Duodenal mucosa (tissue), 2 donors: Measurements from ENCODE around the gene PPP1R3A.

ENCODE experiments used
- H3K27ac ChIP-seq: one replicate; pipeline ENCODE4 v1.7.0; 2013; ENCODE audit warnings: low read depth, low read length
- H3K27me3 ChIP-seq, 2 donors: one replicate each; pipeline ENCODE4 v1.7.0; 2013; ENCODE audit warnings: low read length in 2 of 2, control low read depth in 1 of 2; ENCODE audit not compliant: insufficient read depth in 2 of 2, control insufficient read depth in 1 of 2
- H3K36me3 ChIP-seq, 2 donors: one replicate each; pipeline ENCODE4 v1.7.0; 2013; ENCODE audit warnings: low read length in 2 of 2, control low read depth in 1 of 2; ENCODE audit not compliant: insufficient read depth in 2 of 2, control insufficient read depth in 1 of 2
- H3K4me1 ChIP-seq, 2 donors: one replicate each; pipeline ENCODE4 v1.7.0; 2013; ENCODE audit warnings: low read length in 2 of 2, control low read depth in 1 of 2; ENCODE audit not compliant: insufficient read depth in 2 of 2, control insufficient read depth in 1 of 2
- H3K4me3 ChIP-seq, 2 donors: one replicate each; pipeline ENCODE4 v1.7.0; 2013; ENCODE audit warnings: low read length in 2 of 2, low read depth in 1 of 2
- H3K9ac ChIP-seq, 2 donors: one replicate each; pipeline ENCODE4 v1.7.0; 2013; ENCODE audit warnings: low read length in 2 of 2, low read depth in 1 of 2
- H3K9me3 ChIP-seq, 2 donors: one replicate each; pipeline ENCODE4 v1.7.0; 2013; ENCODE audit warnings: low read length in 2 of 2, control low read depth in 1 of 2; ENCODE audit not compliant: control insufficient read depth in 1 of 2

Gene PPP1R3A

GRCh38 chr7:113890331-113891030 is 28.3 kb downstream of the PPP1R3A start:
- H3K4me3 ChIP-seq: no peak overlapping the region
- H3K9me3 ChIP-seq: no peaks in the 10 kb centered on the region
- no peaks in the 10 kb centered on the region for H3K27me3 ChIP-seq
- no peaks in the 10 kb centered on the region for H3K36me3 ChIP-seq
- H3K27ac ChIP-seq: no peak overlapping the region
- H3K4me1 ChIP-seq: no peaks in the 10 kb centered on the region
- no peak overlapping the region for H3K9ac ChIP-seq

- no peak overlapping the region for H3K27ac ChIP-seq
- H3K36me3 ChIP-seq: no peaks in the 10 kb centered on the region
- H3K27me3 ChIP-seq: no peaks in the 10 kb centered on the region
- H3K9me3 ChIP-seq: no peaks in the 10 kb centered on the region
- no peak overlapping the region for H3K9ac ChIP-seq
- H3K4me1 ChIP-seq: no peaks in the 10 kb centered on the region
- no peak overlapping the region for H3K4me3 ChIP-seq
Measured at GRCh38 chr7:113883096-113883495, 35.7 kb downstream of the PPP1R3A start.

GRCh38 chr7:113880559-113880958 is 38.2 kb downstream of the PPP1R3A start:
- Histone ChIP-seq H3K9me3 (no peaks in the 10 kb centered on the region), H3K9ac (no peak overlapping the region), H3K36me3 (no peaks in the 10 kb centered on the region), H3K4me3 (no peak overlapping the region), H3K4me1 (no peaks in the 10 kb centered on the region), H3K27ac (no peak overlapping the region), H3K27me3 (no peaks in the 10 kb centered on the region)

- Histone ChIP-seq H3K27ac (no peak overlapping the region), H3K9ac (no peak overlapping the region), H3K27me3 (no peaks in the 10 kb centered on the region), H3K36me3 (no peaks in the 10 kb centered on the region), H3K4me1 (no peaks in the 10 kb centered on the region), H3K9me3 (no peaks in the 10 kb centered on the region), H3K4me3 (no peak overlapping the region)
Measured at GRCh38 chr7:113878394-113878992, 40.3 kb downstream of the PPP1R3A start.

GRCh38 chr7:113875224-113875623 is 43.6 kb downstream of the PPP1R3A start:
- no peak overlapping the region for H3K4me3 ChIP-seq
- H3K9me3 ChIP-seq: no peaks in the 10 kb centered on the region
- no peaks in the 10 kb centered on the region for H3K36me3 ChIP-seq
- no peak overlapping the region for H3K9ac ChIP-seq
- no peaks in the 10 kb centered on the region for H3K27me3 ChIP-seq
- no peaks in the 10 kb centered on the region for H3K4me1 ChIP-seq
- no peak overlapping the region for H3K27ac ChIP-seq

- Histone ChIP-seq H3K9ac (no peak overlapping the region), H3K9me3 (no peaks in the 10 kb centered on the region), H3K27me3 (no peaks in the 10 kb centered on the region), H3K4me3 (no peak overlapping the region), H3K36me3 (no peaks in the 10 kb centered on the region), H3K27ac (no peak overlapping the region), H3K4me1 (no peaks in the 10 kb centered on the region)
Measured at GRCh38 chr7:113873554-113874151, 45.2 kb downstream of the PPP1R3A start.

- Histone ChIP-seq H3K9ac (no peak overlapping the region), H3K27ac (no peak overlapping the region), H3K4me3 (no peak overlapping the region), H3K9me3 (no peaks in the 10 kb centered on the region), H3K4me1 (no peaks in the 10 kb centered on the region), H3K27me3 (no peaks in the 10 kb centered on the region), H3K36me3 (no peaks in the 10 kb centered on the region)
Measured at GRCh38 chr7:113872981-113873380, 45.8 kb downstream of the PPP1R3A start.

GRCh38 chr7:113867325-113867724 is 51.5 kb downstream of the PPP1R3A start:
- Histone ChIP-seq H3K27ac (no peak overlapping the region), H3K36me3 (no peaks in the 10 kb centered on the region), H3K9ac (no peak overlapping the region), H3K9me3 (no peaks in the 10 kb centered on the region), H3K4me3 (no peak overlapping the region), H3K4me1 (no peaks in the 10 kb centered on the region), H3K27me3 (no peaks in the 10 kb centered on the region)

- Histone ChIP-seq H3K27me3 (no peaks in the 10 kb centered on the region), H3K4me3 (no peak overlapping the region), H3K9me3 (no peaks in the 10 kb centered on the region), H3K36me3 (no peaks in the 10 kb centered on the region), H3K9ac (no peak overlapping the region), H3K4me1 (no peaks in the 10 kb centered on the region), H3K27ac (no peak overlapping the region)
Measured at GRCh38 chr7:113856010-113856409, 62.8 kb downstream of the PPP1R3A start.

GRCh38 chr7:113840954-113841353 is 77.9 kb downstream of the PPP1R3A start:
- H3K36me3 ChIP-seq: no peaks in the 10 kb centered on the region
- H3K9ac ChIP-seq: no peak overlapping the region
- H3K9me3 ChIP-seq: no peaks in the 10 kb centered on the region
- no peaks in the 10 kb centered on the region for H3K4me1 ChIP-seq
- no peaks in the 10 kb centered on the region for H3K27me3 ChIP-seq
- no peak overlapping the region for H3K27ac ChIP-seq
- no peak overlapping the region for H3K4me3 ChIP-seq
